Cardiac fibroblast (primary cell): ENCODE data around the gene LRP5.

Experiments
- DNase-seq, 2 donors: peaks; one replicate each; pipeline versions ENCODE4 v3.0.0 to v3.0.0-alpha.2; 2010; ENCODE audit warnings: low read depth in 2 of 2
- H3K4me3 ChIP-seq, 2 donors: replicated peaks in 1 of 2; 1 replicate in 1 of 2; 2 replicates in 1 of 2; pipeline ENCODE4 v1.5.1; 2011; ENCODE audit warnings: low read depth in 2 of 2, low read length in 2 of 2, mild to moderate bottlenecking in 2 of 2, moderate library complexity in 1 of 2
- CTCF ChIP-seq: IDR thresholded peaks from one replicate; pipeline ENCODE4 v1.5.1; 2011; ENCODE audit warnings: low read depth, mild to moderate bottlenecking, low read length, inconsistent platforms

LRP5 gene

DNA sequence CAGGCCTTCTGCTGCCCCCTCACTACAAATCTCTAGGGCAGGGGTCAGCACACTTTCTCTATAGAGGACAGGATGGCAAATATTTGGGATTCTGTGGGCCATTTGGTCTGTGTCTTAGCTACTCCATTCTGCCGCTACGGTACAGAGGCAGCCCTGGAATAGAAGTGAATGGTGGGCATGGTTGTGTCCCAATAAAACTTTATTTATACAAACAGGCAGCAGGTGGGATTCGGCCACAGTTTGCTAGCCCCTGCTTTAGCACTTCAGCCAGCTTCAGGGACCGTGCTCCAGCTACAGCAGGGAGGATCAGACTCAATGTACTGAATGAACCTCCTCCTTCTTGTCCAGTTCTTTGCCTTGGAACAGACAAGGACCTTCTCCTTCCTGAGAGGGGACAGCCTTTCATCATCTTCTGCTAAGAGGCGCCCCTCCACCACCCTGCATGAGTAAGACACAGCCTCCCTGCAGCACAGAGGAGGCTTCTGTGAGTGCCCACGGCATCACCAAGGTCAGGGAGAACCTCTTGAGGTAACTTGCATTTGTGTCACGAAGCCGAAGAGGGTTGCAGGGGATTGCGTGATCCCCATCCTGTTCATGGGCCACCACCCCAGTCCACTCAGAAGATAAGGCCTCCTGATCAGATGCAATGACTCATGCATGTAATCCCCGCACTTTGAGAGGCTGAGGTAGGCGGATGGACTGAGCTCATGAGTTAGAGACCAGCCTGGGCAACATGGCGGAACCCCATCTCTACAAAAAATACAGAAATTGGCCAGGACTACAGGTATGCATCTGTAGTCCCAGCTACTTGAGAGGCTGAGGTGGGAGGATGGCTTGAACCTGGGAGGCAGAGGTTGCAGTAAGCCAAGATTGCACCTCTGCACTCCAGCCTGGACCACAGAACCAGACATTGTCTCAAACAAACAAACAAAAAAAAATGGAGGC lies 45.2 kb upstream of the LRP5 start:
- TF ChIP-seq CTCF = no peak
- H3K4me3 ChIP-seq = no peak overlapping the region
- no peak for DNase-seq

- no peak for DNase-seq
- H3K4me3 ChIP-seq = no peak overlapping the region
- no peak for TF ChIP-seq CTCF
Measured at GRCh38 chr11:68267881-68268240, 44.5 kb upstream of the LRP5 start.

DNA sequence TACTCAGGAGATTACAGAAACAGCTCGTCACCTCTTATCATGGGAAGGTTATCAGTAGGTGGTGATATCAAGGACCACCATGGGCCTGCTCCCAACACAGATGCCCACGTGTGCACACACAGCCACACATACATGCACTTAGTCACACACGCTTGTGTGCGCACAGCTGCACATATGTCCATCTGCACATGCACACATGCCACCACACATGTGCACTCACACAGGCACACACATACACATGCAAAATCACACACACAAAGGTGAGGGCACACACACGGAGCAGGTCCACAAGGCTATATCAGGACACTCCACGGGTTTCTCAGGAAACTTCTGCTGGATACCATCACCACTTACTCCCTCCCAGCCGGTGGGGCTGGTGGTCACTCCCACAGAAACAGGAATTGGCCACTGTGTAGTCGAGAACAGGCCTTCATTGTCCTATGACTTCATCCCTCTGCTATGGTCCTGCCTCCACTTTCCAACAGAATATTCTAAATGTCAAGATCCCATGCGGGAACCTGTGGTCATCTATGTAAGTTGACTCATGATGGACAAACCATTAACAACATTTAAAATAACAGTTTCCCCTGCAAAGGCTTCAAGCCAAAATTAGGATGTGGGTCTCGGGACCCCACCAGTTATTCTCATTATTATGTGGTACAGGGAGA lies 42.8 kb upstream of the LRP5 start:
- DNase-seq = peak; percentile 69 to 87
- TF ChIP-seq CTCF = no peak
- H3K4me3 ChIP-seq = peak overlapping the region in 1 of 2 donors; percentile 19

DNA sequence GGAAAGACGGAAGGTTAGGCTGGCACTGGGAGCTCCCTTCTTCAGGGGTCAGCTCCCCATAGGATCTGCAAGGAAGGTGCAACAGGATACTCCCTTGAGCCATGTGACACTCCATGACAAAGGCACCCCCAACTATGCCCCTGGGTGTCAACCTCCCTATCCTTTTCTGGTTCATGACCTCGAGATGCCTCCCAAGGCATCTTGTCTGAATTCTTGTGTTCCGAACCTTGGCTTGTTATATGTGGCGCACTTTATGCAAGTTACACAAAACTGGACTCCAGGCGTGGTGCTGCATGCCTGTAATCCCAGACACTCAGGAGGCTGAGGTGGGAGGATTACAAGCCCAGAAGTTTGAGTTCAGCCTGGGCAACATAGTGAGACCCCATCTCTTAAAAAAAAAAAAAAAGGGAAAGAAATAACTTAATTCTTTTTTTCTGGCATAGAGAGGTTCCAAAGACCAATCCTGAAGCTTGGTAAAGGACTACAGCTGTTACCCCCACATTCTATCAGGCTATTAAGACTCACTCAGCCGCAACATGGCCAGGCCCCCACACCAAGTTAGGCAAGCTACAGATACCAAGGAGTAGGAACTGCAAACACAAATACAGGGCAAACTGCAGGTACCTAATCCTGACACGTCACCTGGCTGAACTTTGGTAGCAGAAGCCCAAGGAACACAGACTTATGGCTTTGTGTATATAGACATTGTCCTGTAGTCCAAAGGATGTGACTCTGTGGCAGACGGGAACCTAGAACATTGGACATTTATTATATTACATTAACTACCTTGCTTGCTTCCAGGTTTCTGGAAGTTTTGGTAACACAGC lies 42.0 kb upstream of the LRP5 start:
- TF ChIP-seq CTCF = no peak
- H3K4me3 ChIP-seq = peak overlapping the region; percentile 79 to 88
- no peak for DNase-seq

GRCh38 chr11:68271023-68271780 lies 41.2 kb upstream of the LRP5 start:
- TF ChIP-seq CTCF = peak; percentile 57
- peak overlapping the region; percentile 79 to 88 for H3K4me3 ChIP-seq
- DNase-seq = peak; percentile 82
